HUES64 (cell line): ENCODE results near the gene STIM1.

Source experiments
- H3K27ac ChIP-seq: 2 replicates; pipeline ENCODE4 v1.7.0; 2013; ENCODE audit warnings: low read depth, low read length, inconsistent platforms
- H3K27me3 ChIP-seq: 2 replicates; pipeline ENCODE4 v1.6.1; 2013; ENCODE audit warnings: mild to moderate bottlenecking, low read length; ENCODE audit not compliant: insufficient read depth
- H3K36me3 ChIP-seq: 2 replicates; pipeline ENCODE4 v1.6.1; 2013; ENCODE audit warnings: mild to moderate bottlenecking, low read length; ENCODE audit not compliant: insufficient read depth
- H3K4me1 ChIP-seq: 2 replicates; pipeline ENCODE4 v1.6.1; 2013; ENCODE audit warnings: mild to moderate bottlenecking, low read length, moderate library complexity; ENCODE audit not compliant: insufficient read depth
- H3K4me3 ChIP-seq: 2 replicates; pipeline ENCODE4 v1.5.1; 2013; ENCODE audit warnings: mild to moderate bottlenecking, low read length, moderate library complexity
- H3K9ac ChIP-seq: 2 replicates; pipeline ENCODE4 v1.6.1; 2013; ENCODE audit warnings: mild to moderate bottlenecking, low read depth, low read length
- H3K9me3 ChIP-seq: 2 replicates; pipeline ENCODE4 v1.6.1; 2013; ENCODE audit warnings: low read depth, low read length; ENCODE audit not compliant: insufficient read depth
- WGBS: fragments of 150-250, 120-280 bp; methylation state at CpG from one replicate; pipeline ENCODE4 v1.1.7; 2013; ENCODE audit warnings: missing lambda C conversion rate; 5-methylcytosine and 5-hydroxymethylcytosine counted together

STIM1 gene

GRCh38 chr11:3925513-3925912 is 70.0 kb downstream of the STIM1 start:
- no peaks in the 10 kb centered on the region for H3K36me3 ChIP-seq
- H3K9ac ChIP-seq: no peak overlapping the region
- H3K27ac ChIP-seq: no peak overlapping the region
- H3K9me3 ChIP-seq: 0 out of 2 replicates have a peak, but pooled peaks cover 8% of the 10 kb centered on the region
- no CpG with 5 or more reads among the region's 1 CpG for WGBS
- no peaks in the 10 kb centered on the region for H3K27me3 ChIP-seq
- H3K4me1 ChIP-seq: no peaks in the 10 kb centered on the region
- H3K4me3 ChIP-seq: no peak overlapping the region

- Histone ChIP-seq H3K4me3 (no peak overlapping the region), H3K27me3 (no peaks in the 10 kb centered on the region), H3K9me3 (0 out of 2 replicates have a peak, but pooled peaks cover 8% of the 10 kb centered on the region), H3K36me3 (no peaks in the 10 kb centered on the region), H3K4me1 (no peaks in the 10 kb centered on the region), H3K27ac (no peak overlapping the region), H3K9ac (no peak overlapping the region)
These were observed 71.1 kb downstream of the STIM1 start for GRCh38 chr11:3926458-3927095.

- H3K4me3 ChIP-seq: no peak overlapping the region
- H3K36me3 ChIP-seq: no peaks in the 10 kb centered on the region
- no peak overlapping the region for H3K27ac ChIP-seq
- H3K27me3 ChIP-seq: no peaks in the 10 kb centered on the region
- H3K9ac ChIP-seq: no peak overlapping the region
- WGBS: 96% methylated on average over 6 of the region's 6 CpGs
- 0 out of 2 replicates have a peak, but pooled peaks cover 2% of the 10 kb centered on the region for H3K9me3 ChIP-seq
- no peaks in the 10 kb centered on the region for H3K4me1 ChIP-seq
These were observed 71.8 kb downstream of the STIM1 start for GRCh38 chr11:3927129-3927796.

- WGBS: 86% methylated on average over 1 of the region's 1 CpG
- Histone ChIP-seq H3K36me3 (no peaks in the 10 kb centered on the region), H3K9ac (no peak overlapping the region), H3K9me3 (no peaks in the 10 kb centered on the region), H3K4me1 (no peaks in the 10 kb centered on the region), H3K27me3 (no peaks in the 10 kb centered on the region), H3K27ac (no peak overlapping the region), H3K4me3 (no peak overlapping the region)
These were observed 73.8 kb downstream of the STIM1 start for GRCh38 chr11:3929232-3929631.

GRCh38 chr11:3929649-3930048 is 74.2 kb downstream of the STIM1 start:
- H3K4me1 ChIP-seq: no peaks in the 10 kb centered on the region
- no peaks in the 10 kb centered on the region for H3K27me3 ChIP-seq
- H3K9ac ChIP-seq: no peak overlapping the region
- WGBS: 93% methylated on average over 8 of the region's 8 CpGs
- no peaks in the 10 kb centered on the region for H3K9me3 ChIP-seq
- no peak overlapping the region for H3K4me3 ChIP-seq
- no peak overlapping the region for H3K27ac ChIP-seq
- H3K36me3 ChIP-seq: no peaks in the 10 kb centered on the region

GRCh38 chr11:3932698-3933097 is 77.2 kb downstream of the STIM1 start:
- no peak overlapping the region for H3K9ac ChIP-seq
- H3K9me3 ChIP-seq: no peaks in the 10 kb centered on the region
- no peak overlapping the region for H3K4me3 ChIP-seq
- no peaks in the 10 kb centered on the region for H3K4me1 ChIP-seq
- H3K27ac ChIP-seq: no peak overlapping the region
- WGBS: 97% methylated on average over 2 of the region's 2 CpGs
- no peaks in the 10 kb centered on the region for H3K36me3 ChIP-seq
- no peaks in the 10 kb centered on the region for H3K27me3 ChIP-seq

GRCh38 chr11:3933165-3933628 is 77.7 kb downstream of the STIM1 start:
- WGBS: 80% methylated on average over 1 of the region's 1 CpG
- H3K27ac ChIP-seq: no peak overlapping the region
- no peaks in the 10 kb centered on the region for H3K27me3 ChIP-seq
- no peaks in the 10 kb centered on the region for H3K4me1 ChIP-seq
- no peak overlapping the region for H3K4me3 ChIP-seq
- H3K9me3 ChIP-seq: no peaks in the 10 kb centered on the region
- no peaks in the 10 kb centered on the region for H3K36me3 ChIP-seq
- no peak overlapping the region for H3K9ac ChIP-seq

GRCh38 chr11:3934658-3935057 is 79.2 kb downstream of the STIM1 start:
- H3K4me1 ChIP-seq: no peaks in the 10 kb centered on the region
- 92% methylated on average over 1 of the region's 1 CpG for WGBS
- no peak overlapping the region for H3K27ac ChIP-seq
- no peaks in the 10 kb centered on the region for H3K27me3 ChIP-seq
- no peaks in the 10 kb centered on the region for H3K36me3 ChIP-seq
- no peak overlapping the region for H3K9ac ChIP-seq
- H3K9me3 ChIP-seq: no peaks in the 10 kb centered on the region
- no peak overlapping the region for H3K4me3 ChIP-seq

GRCh38 chr11:3936517-3936916 is 81.1 kb downstream of the STIM1 start:
- Histone ChIP-seq H3K27me3 (no peaks in the 10 kb centered on the region), H3K36me3 (no peaks in the 10 kb centered on the region), H3K4me1 (no peaks in the 10 kb centered on the region), H3K4me3 (no peak overlapping the region), H3K9ac (no peak overlapping the region), H3K9me3 (no peaks in the 10 kb centered on the region), H3K27ac (no peak overlapping the region)
- WGBS: 94% methylated on average over 1 of the region's 1 CpG

GRCh38 chr11:3939211-3939610 is 83.7 kb downstream of the STIM1 start:
- H3K36me3 ChIP-seq: no peaks in the 10 kb centered on the region
- H3K27me3 ChIP-seq: no peaks in the 10 kb centered on the region
- H3K9ac ChIP-seq: no peak overlapping the region
- H3K9me3 ChIP-seq: no peaks in the 10 kb centered on the region
- H3K4me1 ChIP-seq: no peaks in the 10 kb centered on the region
- no peak overlapping the region for H3K4me3 ChIP-seq
- no peak overlapping the region for H3K27ac ChIP-seq

GRCh38 chr11:3939651-3940190 is 84.3 kb downstream of the STIM1 start:
- Histone ChIP-seq H3K36me3 (no peaks in the 10 kb centered on the region), H3K9ac (no peak overlapping the region), H3K27me3 (no peaks in the 10 kb centered on the region), H3K4me1 (no peaks in the 10 kb centered on the region), H3K27ac (no peak overlapping the region), H3K4me3 (no peak overlapping the region), H3K9me3 (no peaks in the 10 kb centered on the region)
- 95% methylated on average over 2 of the region's 2 CpGs for WGBS
